Esophagus muscularis mucosa (tissue), 4 donors: ENCODE data around the gene SLC35A3. TPM values are rescaled to one million over a fixed set of nuclear protein-coding genes. Genes with fewer than 3 reads are reported as not detected.

Experiments
- DNase-seq: peaks from one replicate; pipeline ENCODE4 v3.0.0-alpha.2; 2017; ENCODE audit errors: extremely low spot score
- H3K27ac ChIP-seq, 4 donors: fragments of 200-600 bp; sonication (generic); replicated peaks in 1 of 4; 1 replicate in 3 of 4; 2 replicates in 1 of 4; pipeline ENCODE4 v1.5.1; 2016 to 2019; ENCODE audit warnings: mild to moderate bottlenecking in 1 of 4
- H3K27me3 ChIP-seq, 4 donors: fragments of 200-600 bp; sonication (generic); one replicate each; pipeline versions ENCODE4 v1.5.1 to v1.6.0; 2016 to 2019
- H3K36me3 ChIP-seq, 4 donors: fragments of 200-600 bp; sonication (generic); one replicate each; pipeline ENCODE4 v1.5.1; 2016 to 2019
- H3K4me1 ChIP-seq, 4 donors: fragments of 200-600 bp; sonication (generic); one replicate each; pipeline ENCODE4 v1.5.1; 2016 to 2019
- H3K4me3 ChIP-seq, 4 donors: fragments of 200-600 bp; sonication (generic); 1 replicate in 2 of 4; 2 replicates in 2 of 4; pipeline ENCODE4 v1.5.1; 2016 to 2019; ENCODE audit warnings: mild to moderate bottlenecking in 4 of 4, moderate library complexity in 1 of 4
- H3K9me3 ChIP-seq, 4 donors: fragments of 200-600 bp; sonication (generic); 1 replicate in 3 of 4; 2 replicates in 1 of 4; pipeline ENCODE4 v1.5.1; 2016 to 2019
- EP300 ChIP-seq: sonication (generic); formaldehyde crosslinking; IDR thresholded peaks from one replicate; pipeline ENCODE4 v1.6.1; 2017; ENCODE audit warnings: antibody characterized with exemption
- POLR2A ChIP-seq: fragments of 450-650 bp; IDR thresholded peaks from one replicate; pipeline ENCODE4 v1.6.1; 2017; ENCODE audit warnings: antibody characterized with exemption, moderate library complexity, mild to moderate bottlenecking, low read depth
- POLR2AphosphoS5 ChIP-seq, 2 donors: sonication (generic); formaldehyde crosslinking; IDR thresholded peaks; one replicate each; pipeline ENCODE4 v1.6.1; 2017; ENCODE audit warnings: antibody characterized with exemption in 2 of 2
- WGBS: methylation state at CpG from one replicate; pipeline ENCODE4 v1.1.5; 2018; 5-methylcytosine and 5-hydroxymethylcytosine counted together
- intact Hi-C: fragments of 100-400 bp; cut with DNase I; formaldehyde crosslinking; loops from one replicate; pipeline ENCODE4 v1.15.1; 2023
- total RNA-seq, 4 donors: library from RNA; depleted of rRNA; stranded (reverse); fragments of >200 nt; gene quantifications; one replicate each; pipeline versions ENCODE4 v1.1.0 to v1.2.1, GENCODE V29; 2016
- TF ChIP-seq, protein P1 (sequence below), 3 experiments: fragments of 200-600 bp in 2 of 3; fragments of 450-650 bp in 1 of 3; sonication (generic) in 2 of 3; IDR thresholded peaks; one replicate each; pipeline ENCODE4 v1.5.1; 2017 to 2019; ENCODE audit warnings: antibody characterized with exemption in 3 of 3, mild to moderate bottlenecking in 2 of 3, moderate library complexity in 1 of 3

Gene SLC35A3
- 10 to 100 TPM; 16.8 to 24.6 (median 22.9) TPM for total RNA-seq

DNA sequence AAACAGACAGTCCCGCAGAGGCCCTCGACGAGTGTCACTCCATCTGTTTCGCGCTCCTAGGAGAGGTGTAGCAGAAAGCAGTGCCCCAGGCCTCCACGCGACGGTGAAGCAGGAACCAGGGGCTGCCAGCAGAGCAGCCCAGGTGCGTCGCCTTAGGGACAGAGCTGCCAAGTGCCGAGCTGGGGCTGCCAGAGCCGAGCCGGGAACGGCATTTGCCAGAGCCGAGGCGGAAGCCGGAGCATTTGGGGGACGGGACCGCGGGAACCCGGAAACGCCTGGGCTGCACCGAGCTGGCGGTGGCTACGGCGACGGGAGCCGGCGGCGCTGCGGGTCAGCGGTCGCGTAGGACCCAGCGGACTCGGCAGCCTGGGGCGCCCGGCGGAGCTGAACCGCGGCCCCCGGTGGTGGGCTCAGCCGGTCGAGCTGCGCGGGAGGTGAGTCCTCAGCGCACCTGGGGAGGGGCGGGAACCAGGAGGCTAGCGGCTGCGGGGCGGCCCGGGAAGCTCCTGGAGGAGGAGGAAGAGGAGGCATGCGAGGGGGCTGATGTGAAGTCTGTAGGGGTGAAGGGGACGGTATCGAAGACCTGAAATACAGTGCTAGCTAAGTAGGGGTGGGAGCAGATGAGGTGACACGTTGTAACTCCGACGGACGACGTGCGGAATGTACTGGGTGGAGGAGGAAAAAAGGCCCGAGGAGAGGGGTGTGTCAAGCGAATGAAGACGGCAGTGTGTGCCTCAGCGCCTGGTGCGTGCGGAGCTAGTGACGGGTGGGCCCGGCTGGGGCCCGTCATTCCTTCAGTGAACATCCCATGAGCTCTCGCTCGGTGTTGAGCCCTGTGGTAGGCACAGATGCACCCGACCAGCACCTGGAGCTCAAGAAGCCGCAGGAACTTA, at the start of gene SLC35A3:
SLC35A3 (plus strand) TSS at position 268 of the 893 bp plus-strand sequence. CDS start 23,559 bp downstream, outside the sequence.
- Histone ChIP-seq H3K4me3 (peak within 1 kb of the TSS; percentile 67 to 97 (median 86)), H3K27me3 (no peaks in the 10 kb centered on the region), H3K4me1 (peaks cover 15 to 23% (median 19%) of the 10 kb centered on the region in 4 donors), H3K36me3 (peaks cover 0 to 4% (median 0%) of the 10 kb centered on the region in 4 donors), H3K27ac (peak within 1 kb of the TSS; percentile 66 to 79 (median 73)), H3K9me3 (no peaks in the 10 kb centered on the region)
- no peak for DNase-seq
- WGBS = 3% methylated on average over 31 of the region's 74 CpGs
- intact Hi-C loops = no loop called here
- TF ChIP-seq POLR2A = no peak
- peak; percentile 63 to 64 for TF ChIP-seq POLR2AphosphoS5 (IDR thresholded peaks at IDR 0.05)
- TF ChIP-seq EP300 = no peak
- TF ChIP-seq, protein P1, sequence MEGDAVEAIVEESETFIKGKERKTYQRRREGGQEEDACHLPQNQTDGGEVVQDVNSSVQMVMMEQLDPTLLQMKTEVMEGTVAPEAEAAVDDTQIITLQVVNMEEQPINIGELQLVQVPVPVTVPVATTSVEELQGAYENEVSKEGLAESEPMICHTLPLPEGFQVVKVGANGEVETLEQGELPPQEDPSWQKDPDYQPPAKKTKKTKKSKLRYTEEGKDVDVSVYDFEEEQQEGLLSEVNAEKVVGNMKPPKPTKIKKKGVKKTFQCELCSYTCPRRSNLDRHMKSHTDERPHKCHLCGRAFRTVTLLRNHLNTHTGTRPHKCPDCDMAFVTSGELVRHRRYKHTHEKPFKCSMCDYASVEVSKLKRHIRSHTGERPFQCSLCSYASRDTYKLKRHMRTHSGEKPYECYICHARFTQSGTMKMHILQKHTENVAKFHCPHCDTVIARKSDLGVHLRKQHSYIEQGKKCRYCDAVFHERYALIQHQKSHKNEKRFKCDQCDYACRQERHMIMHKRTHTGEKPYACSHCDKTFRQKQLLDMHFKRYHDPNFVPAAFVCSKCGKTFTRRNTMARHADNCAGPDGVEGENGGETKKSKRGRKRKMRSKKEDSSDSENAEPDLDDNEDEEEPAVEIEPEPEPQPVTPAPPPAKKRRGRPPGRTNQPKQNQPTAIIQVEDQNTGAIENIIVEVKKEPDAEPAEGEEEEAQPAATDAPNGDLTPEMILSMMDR (IDR thresholded peaks at IDR 0.05) = no peak

DNA sequence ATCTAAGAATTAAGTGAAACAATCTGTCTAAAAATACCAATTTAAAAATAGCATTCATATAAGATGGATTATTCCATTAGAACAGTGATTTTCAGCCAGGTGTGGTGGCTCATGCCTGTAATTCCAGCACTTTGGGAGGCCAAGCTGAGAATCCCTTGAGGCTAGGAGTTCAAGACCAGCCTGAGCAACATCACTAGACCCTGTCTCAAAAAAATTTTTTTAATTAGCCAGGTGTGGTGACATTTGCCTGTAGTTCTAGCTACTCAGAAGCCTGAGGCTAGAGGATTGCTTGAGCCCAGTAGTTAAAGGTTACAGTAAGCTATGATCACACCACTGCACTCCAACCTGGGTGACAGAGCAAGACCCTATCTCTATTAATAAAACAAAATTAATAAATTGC, 35.0 kb upstream of the SLC35A3 start:
- TF ChIP-seq POLR2AphosphoS5 (IDR thresholded peaks at IDR 0.05) (no peak), EP300 (no peak), POLR2A (no peak)
- TF ChIP-seq, protein P1 (IDR thresholded peaks at IDR 0.05) = no peak
- intact Hi-C loops = no loop called here
- no peaks in the 10 kb centered on the region for H3K9me3 ChIP-seq
- H3K4me1 ChIP-seq = no peaks in the 10 kb centered on the region
- H3K36me3 ChIP-seq = no peaks in the 10 kb centered on the region
- no peak for DNase-seq
- no peak overlapping the region for H3K27ac ChIP-seq
- no peak overlapping the region for H3K4me3 ChIP-seq
- H3K27me3 ChIP-seq = no peaks in the 10 kb centered on the region

DNA sequence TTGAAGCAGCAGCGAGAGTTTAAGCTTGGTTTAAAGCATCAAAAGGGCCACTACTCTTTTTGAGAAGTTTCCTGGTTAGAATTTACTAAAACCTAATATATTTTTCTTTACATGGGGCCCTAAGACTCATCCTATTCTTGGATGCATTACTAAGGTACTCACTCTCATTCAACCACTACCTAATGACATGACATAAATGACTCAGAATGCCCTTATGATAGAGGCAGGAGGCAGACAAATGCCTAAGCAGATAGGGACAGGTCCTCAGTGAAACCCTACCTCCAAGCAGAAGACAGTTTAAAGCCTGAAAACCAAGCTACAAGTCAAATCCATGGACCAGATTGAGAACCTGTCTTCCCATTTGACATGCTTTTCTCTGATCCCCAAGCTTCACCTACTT, 34.3 kb upstream of the SLC35A3 start:
- intact Hi-C loops = no loop called here
- 94% methylated on average over 1 of the region's 1 CpG for WGBS
- no peak for DNase-seq
- H3K4me1 ChIP-seq = no peaks in the 10 kb centered on the region
- H3K27ac ChIP-seq = no peak overlapping the region
- H3K36me3 ChIP-seq = no peaks in the 10 kb centered on the region
- no peaks in the 10 kb centered on the region for H3K9me3 ChIP-seq
- H3K4me3 ChIP-seq = no peak overlapping the region
- H3K27me3 ChIP-seq = no peaks in the 10 kb centered on the region
- TF ChIP-seq, protein P1 (IDR thresholded peaks at IDR 0.05) = no peak
- TF ChIP-seq POLR2A (no peak), POLR2AphosphoS5 (IDR thresholded peaks at IDR 0.05) (no peak), EP300 (no peak)

DNA sequence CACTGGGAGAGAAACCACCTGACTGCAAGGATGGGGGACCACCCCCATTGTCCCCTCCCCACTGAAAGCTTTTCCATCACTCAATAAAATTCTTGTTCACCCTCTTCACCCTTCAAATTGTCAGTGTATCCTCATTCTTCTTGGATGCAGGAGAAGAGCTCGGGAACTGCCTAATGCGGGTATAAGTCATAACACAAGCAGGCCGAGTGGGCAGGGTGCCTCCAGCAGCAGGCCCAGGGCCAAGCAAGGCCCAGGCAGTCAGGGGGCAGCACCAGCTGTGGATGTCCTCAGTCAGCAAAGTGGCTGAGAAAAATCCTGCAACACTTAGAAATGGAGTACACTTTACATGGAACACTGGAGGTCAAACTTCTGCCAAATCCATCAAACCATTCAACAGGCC, 33.7 kb upstream of the SLC35A3 start:
- WGBS = 92% methylated on average over 3 of the region's 3 CpGs
- DNase-seq = no peak
- intact Hi-C loops = no loop called here
- no peaks in the 10 kb centered on the region for H3K36me3 ChIP-seq
- H3K27ac ChIP-seq = no peak overlapping the region
- H3K4me1 ChIP-seq = no peaks in the 10 kb centered on the region
- H3K4me3 ChIP-seq = no peak overlapping the region
- TF ChIP-seq, protein P1 (IDR thresholded peaks at IDR 0.05) = no peak
- TF ChIP-seq POLR2AphosphoS5 (IDR thresholded peaks at IDR 0.05) = no peak
- no peak for TF ChIP-seq EP300
- no peak for TF ChIP-seq POLR2A
- H3K9me3 ChIP-seq = no peaks in the 10 kb centered on the region
- H3K27me3 ChIP-seq = no peaks in the 10 kb centered on the region
